H1 (cell line): Measurements from ENCODE around the gene ZNF764. TPM values are rescaled to one million over a fixed set of nuclear protein-coding genes. Genes with fewer than 3 reads are reported as not detected.

ENCODE experiments used
- CTCF ChIA-PET: fragments of 300-600 bp; sonication (Branson Sonifier 250); formaldehyde crosslinking; loops from one replicate; lab custom pipeline; 2021; ENCODE audit not compliant: partially characterized antibody; lab: Charles Lee
- POLR2A ChIA-PET: fragments of 300-600 bp; sonication (Branson Sonifier 250); formaldehyde crosslinking; loops from one replicate; lab custom pipeline; 2021; ENCODE audit warnings: inconsistent platforms; ENCODE audit not compliant: partially characterized antibody; lab: Charles Lee
- DNase-seq, 2 experiments: peaks; one replicate each; pipeline versions ENCODE4 v3.0.0 to v3.0.0-alpha.2; 2010 to 2022; ENCODE audit warnings: low spot score in 2 of 2, low read depth in 1 of 2, mixed read lengths in 1 of 2
- FAIRE-seq: peaks from 2 replicates; lab custom pipeline; 2011; peaks lifted over from hg19 to GRCh38; lab: Jason Lieb, UNC
- H2AFZ ChIP-seq: 2 replicates; pipeline ENCODE4 v1.8.1; 2012; ENCODE audit warnings: low read length, inconsistent platforms
- H2AK5ac ChIP-seq: 2 replicates; pipeline ENCODE4 v1.6.1; 2013; ENCODE audit warnings: low read depth, low read length
- H2BK120ac ChIP-seq: replicated peaks from 2 replicates; pipeline ENCODE3; 2013; ENCODE audit warnings: low read depth, low read length, inconsistent platforms
- H2BK12ac ChIP-seq: 2 replicates; pipeline ENCODE4 v1.6.1; 2013; ENCODE audit warnings: low read depth, low read length
- H2BK15ac ChIP-seq: 2 replicates; pipeline ENCODE4 v1.6.1; 2013; ENCODE audit warnings: low read length
- H2BK20ac ChIP-seq: 2 replicates; pipeline ENCODE4 v1.6.1; 2013; ENCODE audit warnings: low read length
- H2BK5ac ChIP-seq: 2 replicates; pipeline ENCODE4 v1.6.1; 2013; ENCODE audit warnings: low read depth, low read length
- H3K14ac ChIP-seq: 2 replicates; pipeline ENCODE4 v1.6.1; 2013; ENCODE audit warnings: inconsistent platforms; ENCODE audit not compliant: insufficient read length
- H3K18ac ChIP-seq: 2 replicates; pipeline ENCODE4 v1.6.1; 2013; ENCODE audit warnings: low read length; ENCODE audit errors: extremely low read depth
- H3K23ac ChIP-seq: 2 replicates; pipeline ENCODE4 v1.6.1; 2013; ENCODE audit warnings: inconsistent platforms; ENCODE audit not compliant: insufficient read length
- H3K23me2 ChIP-seq: 2 replicates; pipeline ENCODE4 v1.6.1; 2013; ENCODE audit warnings: low read depth, low read length
- H3K27ac ChIP-seq: 2 replicates; pipeline ENCODE4 v1.6.1; 2011; ENCODE audit warnings: low read depth, low read length, inconsistent platforms
- H3K27me3 ChIP-seq, 4 experiments: replicated peaks in 1 of 4; 1 replicate in 1 of 4; 2 replicates in 3 of 4; pipeline versions ENCODE4 v1.6.1 to v1.8.1; 2011 to 2013; ENCODE audit warnings: low read length in 3 of 4, mild to moderate bottlenecking in 3 of 4, inconsistent platforms in 2 of 4, mixed read lengths in 2 of 4, moderate library complexity in 1 of 4; ENCODE audit not compliant: control insufficient read depth in 3 of 4, insufficient read depth in 3 of 4; ENCODE audit errors: extremely low read depth in 1 of 4
- H3K36me3 ChIP-seq, 4 experiments: 2 replicates each; pipeline versions ENCODE4 v1.6.1 to v1.8.1; 2011 to 2013; ENCODE audit warnings: mild to moderate bottlenecking in 4 of 4, low read length in 3 of 4, moderate library complexity in 2 of 4, control low read depth in 1 of 4, inconsistent platforms in 1 of 4; ENCODE audit not compliant: insufficient read depth in 4 of 4, control insufficient read depth in 2 of 4
- H3K4ac ChIP-seq: replicated peaks from 2 replicates; pipeline ENCODE3; 2013; ENCODE audit warnings: low read length, low read depth, mixed read lengths, inconsistent platforms; ENCODE audit not compliant: insufficient read length
- H3K4me1 ChIP-seq, 4 experiments: replicated peaks in 1 of 4; 1 replicate in 1 of 4; 2 replicates in 3 of 4; pipeline versions ENCODE4 v1.6.1 to v1.8.1; 2011 to 2013; ENCODE audit warnings: low read length in 3 of 4, inconsistent platforms in 2 of 4, mixed read lengths in 1 of 4; ENCODE audit not compliant: insufficient read depth in 4 of 4, control insufficient read depth in 3 of 4
- H3K4me2 ChIP-seq, 2 experiments: 2 replicates each; pipeline versions ENCODE4 v1.6.1 to v1.8.1; 2011 to 2013; ENCODE audit warnings: low read depth in 2 of 2, low read length in 2 of 2, control low read depth in 1 of 2, inconsistent platforms in 1 of 2, mild to moderate bottlenecking in 1 of 2; ENCODE audit not compliant: insufficient read depth in 1 of 2
- H3K4me3 ChIP-seq, 4 experiments: fragments of 200-600, 300-600 bp in 1 of 4; sonication (generic), shearing (Covaris generic), sonication (Bioruptor Twin) in 1 of 4; 2 replicates each; pipeline versions ENCODE4 v1.5.1 to v1.8.1; 2011 to 2016; ENCODE audit warnings: low read length in 4 of 4, low read depth in 3 of 4, control low read depth in 2 of 4, inconsistent platforms in 2 of 4, mild to moderate bottlenecking in 2 of 4, mixed read lengths in 1 of 4, moderate library complexity in 1 of 4; ENCODE audit not compliant: insufficient read depth in 2 of 4; ENCODE audit errors: extremely low read depth in 1 of 4
- H3K56ac ChIP-seq: replicated peaks from 2 replicates; pipeline ENCODE3; 2013; ENCODE audit warnings: low read depth, mild to moderate bottlenecking, mixed read lengths, low read length, inconsistent platforms; ENCODE audit not compliant: insufficient read length
- H3K79me1 ChIP-seq: 2 replicates; pipeline ENCODE4 v1.6.1; 2013; ENCODE audit warnings: low read depth, low read length, control low read depth
- H3K79me2 ChIP-seq, 2 experiments: 2 replicates each; pipeline versions ENCODE4 v1.6.1 to v1.8.1; 2012 to 2013; ENCODE audit warnings: low read length in 2 of 2, mild to moderate bottlenecking in 2 of 2, inconsistent platforms in 1 of 2; ENCODE audit not compliant: insufficient read depth in 2 of 2, control insufficient read depth in 1 of 2
- H3K9ac ChIP-seq, 4 experiments: replicated peaks in 1 of 4; 1 replicate in 1 of 4; 2 replicates in 3 of 4; pipeline versions ENCODE4 v1.6.1 to v1.8.1; 2011 to 2013; ENCODE audit warnings: low read depth in 3 of 4, low read length in 3 of 4, control low read depth in 2 of 4, mild to moderate bottlenecking in 2 of 4, moderate library complexity in 2 of 4, inconsistent platforms in 1 of 4; ENCODE audit errors: extremely low read depth in 1 of 4
- H3K9me3 ChIP-seq, 2 experiments: 2 replicates each; pipeline versions ENCODE4 v1.6.1 to v1.8.1; 2012 to 2013; ENCODE audit warnings: mild to moderate bottlenecking in 2 of 2, moderate library complexity in 2 of 2, control low read depth in 1 of 2, inconsistent platforms in 1 of 2, low read depth in 1 of 2, low read length in 1 of 2, mixed read lengths in 1 of 2; ENCODE audit not compliant: insufficient read depth in 2 of 2
- H4K20me1 ChIP-seq, 2 experiments: replicated peaks in 1 of 2; 2 replicates each; pipeline versions ENCODE3 to v1.8.1; 2011 to 2013; ENCODE audit warnings: inconsistent platforms in 2 of 2, low read length in 2 of 2, mild to moderate bottlenecking in 1 of 2; ENCODE audit not compliant: insufficient read depth in 2 of 2, control insufficient read depth in 1 of 2
- H4K5ac ChIP-seq: 2 replicates; pipeline ENCODE4 v1.6.1; 2013; ENCODE audit warnings: low read length, low read depth, mixed read lengths, inconsistent platforms; ENCODE audit not compliant: insufficient read length
- H4K8ac ChIP-seq: 2 replicates; pipeline ENCODE4 v1.8.0; 2013; ENCODE audit warnings: mild to moderate bottlenecking, moderate library complexity, low read length, inconsistent platforms; ENCODE audit not compliant: insufficient read depth; ENCODE audit errors: extremely low read depth
- H4K91ac ChIP-seq: replicated peaks from 2 replicates; pipeline ENCODE3; 2013; ENCODE audit warnings: low read length, mixed read lengths, inconsistent platforms; ENCODE audit not compliant: insufficient read length
- CTBP2 ChIP-seq: IDR thresholded peaks from 2 replicates; pipeline ENCODE4 v1.7.0; 2011; ENCODE audit warnings: borderline replicate concordance, mild to moderate bottlenecking, moderate library complexity, mixed read lengths, low read length; ENCODE audit not compliant: insufficient read depth, insufficient read length
- WGBS, 2 experiments: shearing (Covaris generic) in 1 of 2; methylation state at CpG; one replicate each; pipeline versions ENCODE4 v1.1.6 to v1.1.7; 2013 to 2015; ENCODE audit warnings: low lambda C conversion rate in 2 of 2, mixed read lengths in 2 of 2, inconsistent platforms in 1 of 2, low coverage in 1 of 2, missing lambda C conversion rate in 1 of 2; ENCODE audit not compliant: insufficient replicate concordance in 2 of 2, insufficient coverage in 1 of 2, insufficient read length in 1 of 2; ENCODE audit errors: extremely low coverage in 1 of 2, missing lambda C conversion rate in 1 of 2; 5-methylcytosine and 5-hydroxymethylcytosine counted together
- polyA plus RNA-seq, 7 experiments: library from polyadenylated mRNA; depleted of rRNA in 3 of 7; stranded (reverse) in 5 of 7; unstranded in 2 of 7; fragments of >200 nt in 5 of 7; fragments of 200-250 nt in 2 of 7; gene quantifications; 1 replicate in 5 of 7; 2 replicates in 1 of 7; 4 replicates in 1 of 7; pipeline versions ENCODE4 v1.2.1 to v1.2.3, GENCODE V29; 2011 to 2013; ENCODE audit warnings: missing spikeins in 2 of 7, mixed read lengths in 2 of 7
- total RNA-seq: library from RNA; stranded (reverse); fragmentation: NEBNext Ultra II Directional; extraction: Animal tissue kit (Norgen Biotek cat#: 25700); gene quantifications from 2 replicates; pipeline ENCODE4 v1.2.1, GENCODE V29; 2021

Gene ZNF764
- total and polyA plus RNA-seq, 2 of the 8 experiments (the other 6 are each of a cell fraction or from before 2014, with no cell fraction given), result 5.7 to 7.7 TPM

GRCh38 chr16:30605158-30605557 is 47.0 kb upstream of the ZNF764 start:
- no peak overlapping the region for H3K14ac ChIP-seq
- no peak overlapping the region for H3K9ac ChIP-seq
- peaks cover 0 to 2% of the 10 kb centered on the region in 2 experiments for H4K20me1 ChIP-seq
- no peak for FAIRE-seq
- DNase-seq, result no peak
- no peak overlapping the region for H3K23ac ChIP-seq
- H3K4me3 ChIP-seq, result no peak overlapping the region
- no peak overlapping the region for H4K8ac ChIP-seq
- H3K27ac ChIP-seq, result no peak overlapping the region
- H2AFZ ChIP-seq, result no peak overlapping the region
- no peak overlapping the region for H2BK5ac ChIP-seq
- H3K4me2 ChIP-seq, result no peak overlapping the region
- H3K23me2 ChIP-seq, result peaks cover 2% of the 10 kb centered on the region; the same call in 1 of the 2 replicates
- H2BK20ac ChIP-seq, result no peak overlapping the region
- H3K4me1 ChIP-seq, result peaks cover 0 to 2% (median 0%) of the 10 kb centered on the region in 4 experiments; a peak in 2 of 7 replicates
- 0 out of 4 replicates have a peak, but pooled peaks cover 0 to 5% of the 10 kb centered on the region in 2 experiments for H3K79me2 ChIP-seq
- no peaks in the 10 kb centered on the region for H3K27me3 ChIP-seq
- 90% methylated on average over 15 of the region's 15 CpGs; no CpG with 5 or more reads in 1 of the 2 experiments for WGBS, 2 experiments
- H3K36me3 ChIP-seq, result peaks cover 6 to 36% (median 24%) of the 10 kb centered on the region in 4 experiments; a peak in 7 of 8 replicates
- no peak overlapping the region for H2BK120ac ChIP-seq
- H4K91ac ChIP-seq, result no peak overlapping the region
- no peaks in the 10 kb centered on the region; the same call in 1 of the 2 replicates for H3K79me1 ChIP-seq
- POLR2A ChIA-PET, result interaction anchor here (0.6 to 2.0 kb wide), 3 partner anchors 9 to 34 kb away, joined by 3 to 6 read pairs (median 3); partner anchors contain the start of gene ZNF688
- no peak overlapping the region for H2AK5ac ChIP-seq
- no peak overlapping the region for H3K56ac ChIP-seq
- no peak for TF ChIP-seq CTBP2
- no peak overlapping the region for H3K18ac ChIP-seq
- no peak overlapping the region for H2BK12ac ChIP-seq
- H4K5ac ChIP-seq, result no peak overlapping the region
- H2BK15ac ChIP-seq, result no peak overlapping the region
- CTCF ChIA-PET, result interaction anchor here (0.7 to 3.7 kb wide), 4 partner anchors 10 to 24 kb away, joined by 3 to 13 read pairs (median 4); partner anchors contain the start of gene ZNF785
- no peak overlapping the region for H3K4ac ChIP-seq
- H3K9me3 ChIP-seq, result no peaks in the 10 kb centered on the region
